Measurements from ENCODE around the gene SOST. TPM values are rescaled to one million over a fixed set of nuclear protein-coding genes. Genes with fewer than 3 reads are reported as not detected.
A peak's percentile ranks its signal among the peaks of the same experiment; 100 is the strongest.

Gene SOST
- total RNA-seq, 1 experiment from 2014 or later: 0.07 TPM

- no peak for DNase-seq (ENCODE audit: low spot score)
Measured at GRCh38 chr17:43741636-43742035, 17.0 kb downstream of the SOST start.

GRCh38 chr17:43740541-43740940 is 18.1 kb downstream of the SOST start:
- DNase-seq (ENCODE audit: low spot score): peak; percentile 55

- DNase-seq (ENCODE audit: low spot score): no peak
Measured at GRCh38 chr17:43737722-43738121, 20.9 kb downstream of the SOST start.

- no peak for DNase-seq (ENCODE audit: low spot score)
Measured at GRCh38 chr17:43736389-43736788, 22.2 kb downstream of the SOST start.

GRCh38 chr17:43734376-43734775 is 24.2 kb downstream of the SOST start:
- DNase-seq (ENCODE audit: low spot score): peak; percentile 78

GRCh38 chr17:43733956-43734355 is 24.6 kb downstream of the SOST start:
- DNase-seq (ENCODE audit: low spot score): peak; percentile 21

- peak; percentile 96 for DNase-seq (ENCODE audit: low spot score)
Measured at GRCh38 chr17:43732958-43733357, 25.6 kb downstream of the SOST start.

- DNase-seq (ENCODE audit: low spot score): no peak
Measured at GRCh38 chr17:43728081-43728480, 30.5 kb downstream of the SOST start.

GRCh38 chr17:43723697-43724359 is 34.8 kb downstream of the SOST start:
- peak; percentile 94 for DNase-seq (ENCODE audit: low spot score)

GRCh38 chr17:43722870-43723665 is 35.5 kb downstream of the SOST start:
- DNase-seq (ENCODE audit: low spot score): peak; percentile 30

GRCh38 chr17:43722269-43722619 is 36.3 kb downstream of the SOST start:
- DNase-seq (ENCODE audit: low spot score): no peak

GRCh38 chr17:43721537-43722268 is 36.9 kb downstream of the SOST start:
- DNase-seq (ENCODE audit: low spot score): peak; percentile 28

- DNase-seq (ENCODE audit: low spot score): no peak
Measured at GRCh38 chr17:43720311-43721060, 38.1 kb downstream of the SOST start.

GRCh38 chr17:43719578-43719977 is 39.0 kb downstream of the SOST start:
- DNase-seq (ENCODE audit: low spot score): no peak

- DNase-seq (ENCODE audit: low spot score): no peak
Measured at GRCh38 chr17:43718544-43718943, 40.0 kb downstream of the SOST start.

GRCh38 chr17:43717913-43718312 is 40.7 kb downstream of the SOST start:
- no peak for DNase-seq (ENCODE audit: low spot score)

- DNase-seq (ENCODE audit: low spot score): peak; percentile 81
Measured at GRCh38 chr17:43714465-43715149, 44.0 kb downstream of the SOST start.

- DNase-seq (ENCODE audit: low spot score): no peak
Measured at GRCh38 chr17:43713494-43714162, 45.0 kb downstream of the SOST start.

- DNase-seq (ENCODE audit: low spot score): no peak
Measured at GRCh38 chr17:43712397-43712796, 46.2 kb downstream of the SOST start.

- no peak for DNase-seq (ENCODE audit: low spot score)
Measured at GRCh38 chr17:43710101-43710500, 48.5 kb downstream of the SOST start.

- no peak for DNase-seq (ENCODE audit: low spot score)
Measured at GRCh38 chr17:43709210-43709609, 49.4 kb downstream of the SOST start.
